B cell (primary cell): Measurements from ENCODE around the gene RNF112.

Source experiments
- EZH2 ChIP-seq: IDR thresholded peaks from 2 replicates; pipeline ENCODE4 v1.6.1; 2012; ENCODE audit warnings: borderline replicate concordance, low read depth, mild to moderate bottlenecking, moderate library complexity, low read length; ENCODE audit not compliant: insufficient read depth, poor library complexity, severe bottlenecking
- TF ChIP-seq, protein P1 (sequence below): fragments of 200-600 bp; IDR thresholded peaks from one replicate; pipeline ENCODE4 v1.8.0; 2022; ENCODE audit warnings: antibody characterized with exemption, mild to moderate bottlenecking

DNA sequence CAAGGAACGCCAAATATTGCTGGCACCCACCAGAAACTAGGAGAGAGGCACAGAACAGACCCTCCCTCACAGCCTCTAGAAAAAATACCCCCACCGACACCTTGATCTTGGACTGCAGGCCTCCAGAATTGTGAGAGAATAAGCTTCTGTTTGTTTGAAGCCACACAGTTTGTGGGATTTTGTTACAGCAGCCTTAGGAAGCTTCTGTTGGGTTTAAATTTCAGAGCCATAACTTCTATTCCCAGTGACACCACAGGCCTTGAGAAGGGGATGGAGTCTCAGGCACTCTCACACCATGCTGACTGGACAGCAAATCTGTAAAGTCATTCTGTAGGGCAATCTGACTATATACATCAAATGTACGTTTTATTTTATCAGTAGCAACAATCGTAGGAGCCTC lies 38.6 kb downstream of the RNF112 start:
- TF ChIP-seq, protein P1, sequence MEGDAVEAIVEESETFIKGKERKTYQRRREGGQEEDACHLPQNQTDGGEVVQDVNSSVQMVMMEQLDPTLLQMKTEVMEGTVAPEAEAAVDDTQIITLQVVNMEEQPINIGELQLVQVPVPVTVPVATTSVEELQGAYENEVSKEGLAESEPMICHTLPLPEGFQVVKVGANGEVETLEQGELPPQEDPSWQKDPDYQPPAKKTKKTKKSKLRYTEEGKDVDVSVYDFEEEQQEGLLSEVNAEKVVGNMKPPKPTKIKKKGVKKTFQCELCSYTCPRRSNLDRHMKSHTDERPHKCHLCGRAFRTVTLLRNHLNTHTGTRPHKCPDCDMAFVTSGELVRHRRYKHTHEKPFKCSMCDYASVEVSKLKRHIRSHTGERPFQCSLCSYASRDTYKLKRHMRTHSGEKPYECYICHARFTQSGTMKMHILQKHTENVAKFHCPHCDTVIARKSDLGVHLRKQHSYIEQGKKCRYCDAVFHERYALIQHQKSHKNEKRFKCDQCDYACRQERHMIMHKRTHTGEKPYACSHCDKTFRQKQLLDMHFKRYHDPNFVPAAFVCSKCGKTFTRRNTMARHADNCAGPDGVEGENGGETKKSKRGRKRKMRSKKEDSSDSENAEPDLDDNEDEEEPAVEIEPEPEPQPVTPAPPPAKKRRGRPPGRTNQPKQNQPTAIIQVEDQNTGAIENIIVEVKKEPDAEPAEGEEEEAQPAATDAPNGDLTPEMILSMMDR = no peak
- TF ChIP-seq EZH2 = no peak
